OCI-LY1 (cell line): ENCODE results near the gene FAM181B.

ENCODE experiments used
- EZH2 ChIP-seq: fragments of 200-600 bp; sonication (generic), shearing (Covaris generic); IDR thresholded peaks from 2 replicates; pipeline ENCODE4 v1.8.0; 2017; ENCODE audit warnings: borderline replicate concordance, mixed run types, mild to moderate bottlenecking, antibody characterized with exemption, low read length, moderate library complexity, mixed read lengths
- TF ChIP-seq, protein P1 (sequence below): fragments of 200-600 bp; sonication (generic), shearing (Covaris generic); IDR thresholded peaks from 2 replicates; pipeline ENCODE4 v1.5.1; 2017; ENCODE audit warnings: mild to moderate bottlenecking, antibody characterized with exemption, low read length, moderate library complexity, mixed read lengths

DNA sequence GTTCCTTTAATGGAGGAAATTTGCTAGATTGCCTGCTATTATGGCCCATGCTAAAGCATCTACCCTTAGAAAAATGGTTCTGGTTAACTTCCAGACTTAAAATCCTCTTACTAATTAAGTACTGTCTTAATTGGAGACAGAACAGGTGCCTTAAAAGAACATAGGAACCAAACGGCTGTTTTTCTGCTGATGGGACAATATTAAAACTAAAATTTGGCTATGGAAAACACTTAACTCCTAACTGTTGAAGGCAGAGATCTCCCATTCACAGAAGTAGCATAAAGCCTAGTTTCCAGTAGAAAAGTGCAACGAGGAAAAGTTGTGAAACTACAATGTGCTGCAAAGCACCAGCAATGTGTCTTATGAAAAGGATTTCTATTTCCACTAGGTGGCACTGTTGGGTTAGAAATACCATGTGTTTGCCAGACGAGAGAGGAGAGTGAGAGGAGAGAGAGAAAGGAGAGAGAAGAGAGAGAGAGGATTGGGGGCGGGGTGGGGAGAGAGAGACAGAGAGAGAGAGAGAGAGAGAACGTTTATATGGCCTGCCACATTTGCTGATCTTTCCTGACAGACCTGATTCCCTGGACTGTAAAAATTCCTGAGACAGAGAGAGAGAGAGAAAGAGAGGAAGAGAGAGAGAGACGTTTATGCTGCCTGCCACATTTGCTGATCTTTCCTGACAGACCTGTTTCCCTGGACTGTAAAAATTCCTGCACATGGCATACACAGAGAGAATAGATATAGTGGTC lies 51.5 kb downstream of the FAM181B start:
- TF ChIP-seq, protein P1, sequence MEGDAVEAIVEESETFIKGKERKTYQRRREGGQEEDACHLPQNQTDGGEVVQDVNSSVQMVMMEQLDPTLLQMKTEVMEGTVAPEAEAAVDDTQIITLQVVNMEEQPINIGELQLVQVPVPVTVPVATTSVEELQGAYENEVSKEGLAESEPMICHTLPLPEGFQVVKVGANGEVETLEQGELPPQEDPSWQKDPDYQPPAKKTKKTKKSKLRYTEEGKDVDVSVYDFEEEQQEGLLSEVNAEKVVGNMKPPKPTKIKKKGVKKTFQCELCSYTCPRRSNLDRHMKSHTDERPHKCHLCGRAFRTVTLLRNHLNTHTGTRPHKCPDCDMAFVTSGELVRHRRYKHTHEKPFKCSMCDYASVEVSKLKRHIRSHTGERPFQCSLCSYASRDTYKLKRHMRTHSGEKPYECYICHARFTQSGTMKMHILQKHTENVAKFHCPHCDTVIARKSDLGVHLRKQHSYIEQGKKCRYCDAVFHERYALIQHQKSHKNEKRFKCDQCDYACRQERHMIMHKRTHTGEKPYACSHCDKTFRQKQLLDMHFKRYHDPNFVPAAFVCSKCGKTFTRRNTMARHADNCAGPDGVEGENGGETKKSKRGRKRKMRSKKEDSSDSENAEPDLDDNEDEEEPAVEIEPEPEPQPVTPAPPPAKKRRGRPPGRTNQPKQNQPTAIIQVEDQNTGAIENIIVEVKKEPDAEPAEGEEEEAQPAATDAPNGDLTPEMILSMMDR = peak; percentile 73
- TF ChIP-seq EZH2 = no peak
